SK-N-MC (cell line): ENCODE data around the gene MLN.

Source experiments
- EZH2 ChIP-seq: fragments of 200-600 bp; sonication (generic); IDR thresholded peaks from one replicate; pipeline ENCODE4 v1.6.1; 2017; ENCODE audit warnings: antibody characterized with exemption
- POLR2AphosphoS5 ChIP-seq: IDR thresholded peaks from 2 replicates; pipeline ENCODE4 v1.6.1; 2012; ENCODE audit warnings: mild to moderate bottlenecking, low read depth, low read length, borderline replicate concordance

DNA sequence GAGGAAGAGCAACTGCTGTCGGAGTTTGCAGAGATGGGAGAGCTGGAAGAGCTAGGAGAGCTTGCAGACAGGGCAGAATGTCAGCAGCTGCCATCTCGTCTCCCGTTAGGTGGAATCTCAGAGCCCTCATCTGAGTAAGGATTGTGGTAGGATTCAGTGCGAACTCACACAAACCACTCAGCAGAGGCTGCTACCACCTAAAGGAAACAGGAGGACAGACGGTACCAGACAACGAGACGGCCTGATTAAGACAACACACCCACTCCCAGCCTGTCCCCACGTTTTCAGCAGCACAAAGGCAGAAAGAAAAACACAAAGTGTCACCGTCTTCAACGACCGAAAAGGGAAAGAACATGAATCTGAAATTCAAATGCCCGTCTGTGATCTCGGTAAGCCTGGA is 19.0 kb downstream of the MLN start:
- TF ChIP-seq EZH2 (no peak), POLR2AphosphoS5 (no peak)
